Esophagus (tissue), 2 donors: Measurements from ENCODE around the gene CCDC85B. TPM values are rescaled to one million over a fixed set of nuclear protein-coding genes. Genes with fewer than 3 reads are reported as not detected.

Experiments used
- H3K27ac ChIP-seq, 2 donors: one replicate each; pipeline ENCODE4 v1.5.1; 2013; ENCODE audit warnings: low read depth in 2 of 2, mild to moderate bottlenecking in 2 of 2, inconsistent platforms in 1 of 2, low read length in 1 of 2, moderate library complexity in 1 of 2
- H3K27me3 ChIP-seq, 2 donors: one replicate each; pipeline ENCODE4 v1.6.1; 2013; ENCODE audit warnings: low read length in 2 of 2, control low read depth in 1 of 2, mild to moderate bottlenecking in 1 of 2; ENCODE audit not compliant: insufficient read depth in 2 of 2, control insufficient read depth in 1 of 2
- H3K36me3 ChIP-seq, 2 donors: one replicate each; pipeline ENCODE4 v1.6.1; 2013; ENCODE audit warnings: low read length in 1 of 2; ENCODE audit not compliant: control insufficient read depth in 2 of 2, insufficient read depth in 2 of 2
- H3K4me1 ChIP-seq, 2 donors: one replicate each; pipeline ENCODE4 v1.6.1; 2013; ENCODE audit warnings: low read length in 1 of 2; ENCODE audit not compliant: control insufficient read depth in 2 of 2, insufficient read depth in 2 of 2
- H3K4me3 ChIP-seq, 2 donors: one replicate each; pipeline ENCODE4 v1.5.1; 2013; ENCODE audit warnings: low read length in 2 of 2, mild to moderate bottlenecking in 2 of 2, low read depth in 1 of 2, moderate library complexity in 1 of 2
- H3K9me3 ChIP-seq, 2 donors: one replicate each; pipeline ENCODE4 v1.6.1; 2013; ENCODE audit warnings: mild to moderate bottlenecking in 2 of 2, low read depth in 1 of 2, low read length in 1 of 2, moderate library complexity in 1 of 2; ENCODE audit not compliant: control insufficient read depth in 2 of 2, insufficient read depth in 1 of 2
- WGBS, 2 donors: extraction: QIAGEN DNeasy Blood & Tissue Kit; methylation state at CpG; one replicate each; pipeline ENCODE4 v1.1.7; 2013; 5-methylcytosine and 5-hydroxymethylcytosine counted together
- polyA plus RNA-seq, 2 donors: library from polyadenylated mRNA; stranded (reverse); fragments of 200-250 nt; gene quantifications; one replicate each; pipeline ENCODE4 v1.2.3, GENCODE V29; 2013
- donor health status: healthy with polysubstance abuse.
- donor health status: Bipolar disorder and iron deficiency.

CCDC85B gene
- polyA plus RNA-seq, 2 donors = 13.5 to 22.7 TPM

DNA sequence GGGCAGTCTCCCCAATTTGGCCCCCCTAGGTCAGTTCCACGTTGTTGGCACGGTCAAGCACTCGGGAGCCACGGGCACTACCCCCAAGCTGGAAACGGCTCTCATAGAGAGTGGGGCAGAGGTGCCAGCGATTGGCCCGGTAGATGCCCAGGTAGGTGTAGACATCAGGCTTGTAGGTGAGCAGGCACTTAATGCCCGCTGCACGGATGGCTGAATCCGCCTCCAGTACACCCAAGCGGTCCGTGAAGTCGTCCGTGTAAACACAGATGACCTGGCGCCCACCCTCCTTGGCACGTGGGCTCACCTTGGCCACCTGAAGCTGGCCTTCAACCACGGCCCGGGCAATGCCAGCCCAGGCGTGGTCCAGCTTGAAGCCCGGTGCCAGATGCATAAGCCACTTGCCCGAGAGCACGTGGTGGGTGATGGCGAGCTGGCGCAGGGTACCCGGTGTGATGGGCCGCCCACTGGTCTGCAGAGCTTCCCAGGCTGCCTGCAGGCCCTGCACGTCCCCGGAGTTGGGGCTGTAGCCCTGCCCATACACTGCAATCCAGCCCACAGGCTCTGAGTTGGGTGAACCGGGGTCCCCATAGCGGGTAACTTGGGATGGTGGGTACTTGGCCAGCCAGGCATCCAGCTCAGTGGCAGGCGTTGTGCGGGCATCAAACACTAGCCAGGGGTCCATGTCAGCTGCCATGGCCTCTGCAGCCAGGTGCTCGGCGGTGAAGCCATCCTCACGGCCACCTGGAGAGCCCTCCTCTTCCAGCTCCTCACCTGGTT, 27.1 kb downstream of the CCDC85B start:
- Histone ChIP-seq H3K4me1 (peaks cover 30 to 42% of the 10 kb centered on the region in 2 donors), H3K27ac (peak overlapping the region; percentile 96 to 98), H3K36me3 (peaks cover 0 to 4% of the 10 kb centered on the region in 2 donors), H3K4me3 (peak overlapping the region; percentile 61 to 88), H3K27me3 (no peaks in the 10 kb centered on the region), H3K9me3 (no peaks in the 10 kb centered on the region)
- WGBS, 2 donors = 65 to 76% methylated on average over 35 of the region's 35 CpGs

DNA sequence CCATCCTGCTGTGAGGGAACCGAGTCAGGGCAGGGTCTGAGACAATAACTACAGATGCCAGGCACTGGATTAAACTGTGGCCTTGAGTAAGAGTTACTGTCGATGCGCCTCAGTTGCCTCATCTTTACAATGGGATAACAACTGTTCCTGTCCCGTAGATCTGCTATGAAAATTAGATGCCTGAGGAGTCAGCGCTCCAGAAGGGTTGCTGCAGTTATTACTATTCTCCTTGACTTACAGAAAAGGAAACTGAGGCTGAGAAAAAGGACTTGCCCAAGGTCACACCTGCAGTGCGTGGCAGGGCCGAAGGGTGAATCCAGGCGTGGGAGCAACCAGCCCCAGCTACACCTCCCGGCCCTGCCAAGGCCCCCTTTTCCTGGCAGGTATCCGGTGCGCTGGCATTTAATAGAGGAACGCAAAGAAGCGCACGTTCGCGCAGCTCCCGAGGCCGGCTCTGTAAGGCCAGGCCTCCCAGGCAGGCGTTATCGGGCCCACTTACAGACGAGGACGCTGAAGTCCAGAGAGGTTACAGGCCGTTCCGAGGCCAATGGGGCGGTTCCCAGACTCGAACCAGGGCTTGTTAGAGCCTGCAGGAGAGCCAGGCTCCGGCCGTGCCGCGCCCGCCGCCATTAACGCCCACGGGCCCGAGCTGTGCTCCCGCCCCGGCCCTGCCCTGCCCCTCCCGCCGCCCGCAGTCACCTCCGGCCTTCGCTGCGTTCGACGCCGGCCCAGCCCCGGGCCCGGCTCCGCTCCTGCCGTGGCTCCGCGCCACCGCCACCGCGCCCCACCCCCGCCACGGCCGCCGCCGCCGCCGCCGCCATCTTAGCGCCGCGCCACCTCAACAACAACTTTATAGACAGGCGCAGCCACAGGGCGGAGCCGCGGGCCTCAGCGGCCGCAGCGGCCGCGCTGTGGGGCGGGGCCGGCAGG, 28.0 kb downstream of the CCDC85B start, which contains the start of gene C11orf68:
TSS of gene C11orf68 (minus strand) at position 852 of the 930 bp plus-strand sequence. CDS start at position 821, 31 bp downstream.
- Histone ChIP-seq H3K27ac (peak within 1 kb of the TSS; percentile 96 to 98), H3K36me3 (peaks cover 0 to 9% of the 10 kb centered on the region in 2 donors), H3K4me1 (peaks cover 28 to 42% of the 10 kb centered on the region in 2 donors), H3K27me3 (no peaks in the 10 kb centered on the region), H3K9me3 (no peaks in the 10 kb centered on the region), H3K4me3 (peak within 1 kb of the TSS; percentile 72 to 88)
- 3 to 4% methylated on average over 65 to 77 of the region's 77 CpGs for WGBS, 2 donors

DNA sequence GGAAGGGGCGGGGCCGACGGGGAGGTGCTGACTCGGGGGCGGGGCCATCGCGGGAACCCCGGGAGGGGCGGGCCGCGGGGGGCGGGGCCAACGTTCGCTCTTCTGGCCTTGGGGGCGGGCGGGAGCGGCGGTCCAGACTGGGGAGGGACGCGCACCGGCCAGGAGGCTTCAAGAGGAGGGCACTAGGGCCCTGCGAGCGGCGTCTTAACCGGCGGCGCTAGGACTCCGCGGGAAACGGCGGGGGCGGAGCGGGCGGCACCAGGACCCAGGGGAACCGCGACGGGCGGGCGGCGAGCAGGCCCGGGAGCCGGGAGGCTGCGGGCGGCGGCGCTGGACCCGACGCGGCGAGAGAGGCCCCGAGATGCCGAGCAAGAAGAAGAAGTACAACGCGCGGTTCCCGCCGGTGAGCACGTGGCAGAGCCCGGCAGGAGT, 28.7 kb downstream of the CCDC85B start, which contains the start of gene DRAP1:
TSS of gene DRAP1 (plus strand) at position 286 of the 432 bp plus-strand sequence. CDS start at position 362, 76 bp downstream.
- peaks cover 28 to 42% of the 10 kb centered on the region in 2 donors for H3K4me1 ChIP-seq
- H3K36me3 ChIP-seq = peaks cover 0 to 9% of the 10 kb centered on the region in 2 donors
- H3K4me3 ChIP-seq = peak within 1 kb of the TSS; percentile 72 to 88
- no peaks in the 10 kb centered on the region for H3K27me3 ChIP-seq
- WGBS, 2 donors = 1% methylated on average over 21 to 59 of the region's 59 CpGs
- peak within 1 kb of the TSS; percentile 96 to 98 for H3K27ac ChIP-seq
- no peaks in the 10 kb centered on the region for H3K9me3 ChIP-seq

DNA sequence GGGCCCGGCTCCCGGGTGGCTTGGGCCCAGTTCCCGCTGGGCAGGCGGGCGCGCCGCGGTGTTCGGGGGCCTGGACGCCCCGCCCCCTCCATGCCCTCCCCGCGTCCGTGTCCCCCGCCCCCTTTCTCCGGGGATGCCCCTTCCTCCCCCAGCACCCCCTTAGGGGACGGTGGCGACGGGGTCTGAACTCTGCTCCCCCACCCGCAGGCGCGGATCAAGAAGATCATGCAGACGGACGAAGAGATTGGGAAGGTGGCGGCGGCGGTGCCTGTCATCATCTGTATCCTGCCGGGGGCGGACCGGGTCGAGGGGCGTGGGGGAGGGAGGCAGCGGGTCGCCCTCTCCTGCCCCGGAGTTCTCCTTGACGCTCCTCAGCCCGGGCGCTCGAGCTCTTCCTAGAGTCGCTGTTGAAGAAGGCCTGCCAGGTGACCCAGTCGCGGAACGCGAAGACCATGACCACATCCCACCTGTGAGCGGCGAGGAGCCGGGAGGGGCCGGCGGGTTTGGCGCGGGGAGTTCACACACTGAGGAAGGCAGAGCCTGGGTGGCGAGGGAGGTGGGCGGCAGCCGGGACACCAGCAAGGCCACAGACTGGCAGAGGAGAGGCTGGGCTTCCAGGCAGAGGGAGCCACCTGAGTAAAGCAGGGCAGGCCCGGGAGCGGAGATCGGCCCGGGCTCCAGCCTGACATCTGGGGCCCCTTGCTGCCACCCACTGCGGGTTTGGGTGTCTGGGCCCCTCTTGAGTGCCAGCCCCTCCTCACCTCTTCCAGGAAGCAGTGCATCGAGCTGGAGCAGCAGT, 29.3 kb downstream of the CCDC85B start:
- WGBS, 2 donors = 1% methylated on average over 37 to 60 of the region's 60 CpGs
- Histone ChIP-seq H3K36me3 (peaks cover 0 to 11% of the 10 kb centered on the region in 2 donors), H3K4me3 (peak overlapping the region; percentile 72 to 81), H3K9me3 (no peaks in the 10 kb centered on the region), H3K4me1 (peaks cover 28 to 40% of the 10 kb centered on the region in 2 donors), H3K27ac (peak overlapping the region; percentile 91 to 93), H3K27me3 (no peaks in the 10 kb centered on the region)

DNA sequence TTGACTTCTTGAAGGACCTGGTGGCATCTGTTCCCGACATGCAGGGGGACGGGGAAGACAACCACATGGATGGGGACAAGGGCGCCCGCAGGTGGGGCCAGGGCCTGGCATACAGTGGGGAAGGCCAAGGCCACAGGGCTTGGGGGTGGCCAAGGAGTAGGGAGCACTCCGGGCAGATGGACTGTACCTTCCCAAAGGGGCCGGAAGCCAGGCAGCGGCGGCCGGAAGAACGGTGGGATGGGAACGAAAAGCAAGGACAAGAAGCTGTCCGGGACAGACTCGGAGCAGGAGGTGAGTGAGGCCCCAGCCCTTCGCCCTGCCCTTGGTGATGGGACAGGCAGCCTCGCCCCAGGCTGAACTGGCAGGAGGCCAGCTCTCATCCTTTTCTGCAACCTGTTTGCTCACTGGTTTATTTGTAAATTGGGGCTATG, 29.9 kb downstream of the CCDC85B start:
- Histone ChIP-seq H3K27me3 (no peaks in the 10 kb centered on the region), H3K27ac (no peak overlapping the region), H3K4me1 (peaks cover 23 to 34% of the 10 kb centered on the region in 2 donors), H3K4me3 (peak overlapping the region; percentile 72 to 81), H3K36me3 (peaks cover 0 to 11% of the 10 kb centered on the region in 2 donors), H3K9me3 (no peaks in the 10 kb centered on the region)
- WGBS, 2 donors = 50 to 51% methylated on average over 15 of the region's 15 CpGs

DNA sequence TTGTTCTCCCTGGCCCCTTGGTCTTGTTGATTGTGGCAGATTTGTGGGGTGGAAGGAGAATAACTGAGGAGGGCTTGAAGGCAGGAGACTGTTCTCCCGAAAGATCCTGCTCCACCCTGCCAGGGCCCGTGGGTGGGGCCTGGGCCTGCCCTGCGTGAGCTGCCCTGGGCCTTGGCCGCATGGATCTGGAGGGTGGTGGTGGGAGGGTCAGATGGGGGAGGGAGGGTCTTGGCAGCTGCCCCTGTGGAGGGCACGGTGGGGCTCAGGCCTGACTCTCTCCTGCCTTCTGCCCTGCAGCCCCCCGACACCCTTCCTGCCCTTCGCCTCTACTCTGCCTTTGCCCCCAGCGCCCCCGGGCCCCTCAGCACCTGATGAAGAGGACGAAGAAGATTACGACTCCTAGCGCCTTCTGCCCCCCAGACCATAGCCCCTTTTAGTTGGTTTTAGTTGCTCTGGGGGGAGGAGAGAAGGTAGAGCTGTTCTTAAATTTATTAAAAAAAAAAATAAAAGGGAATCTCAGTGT, 30.6 kb downstream of the CCDC85B start:
- Histone ChIP-seq H3K27me3 (no peaks in the 10 kb centered on the region), H3K9me3 (no peaks in the 10 kb centered on the region), H3K36me3 (peaks cover 0 to 11% of the 10 kb centered on the region in 2 donors), H3K4me1 (peaks cover 20 to 28% of the 10 kb centered on the region in 2 donors), H3K4me3 (peak overlapping the region in 1 of 2 donors; percentile 72), H3K27ac (no peak overlapping the region)
- 72 to 79% methylated on average over 12 of the region's 12 CpGs for WGBS, 2 donors

DNA sequence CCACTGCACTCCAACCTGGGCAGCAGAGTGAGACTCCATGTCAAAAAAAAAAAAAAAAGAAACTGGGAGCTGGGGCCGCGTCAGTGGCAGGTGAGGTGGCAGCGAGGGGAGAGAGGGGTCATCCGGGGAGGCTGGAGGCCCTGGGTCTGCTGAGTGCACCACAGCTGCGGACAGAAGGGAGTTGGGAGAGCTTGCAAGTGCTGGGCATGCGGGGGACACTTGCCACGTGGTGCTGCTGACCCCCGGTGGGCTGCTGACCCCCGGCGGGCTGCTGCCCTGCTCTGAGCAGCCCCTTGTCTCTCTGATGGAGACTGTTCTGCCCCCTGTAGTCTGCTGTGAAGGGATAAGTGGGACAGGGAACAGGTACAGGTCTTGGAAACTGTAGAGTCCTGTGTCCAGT, 31.4 kb downstream of the CCDC85B start:
- peaks cover 0 to 11% of the 10 kb centered on the region in 2 donors for H3K36me3 ChIP-seq
- no peak overlapping the region for H3K27ac ChIP-seq
- WGBS, 2 donors = 94 to 96% methylated on average over 10 of the region's 10 CpGs
- no peak overlapping the region for H3K4me3 ChIP-seq
- peaks cover 19 to 24% of the 10 kb centered on the region in 2 donors for H3K4me1 ChIP-seq
- no peaks in the 10 kb centered on the region for H3K27me3 ChIP-seq
- H3K9me3 ChIP-seq = no peaks in the 10 kb centered on the region

DNA sequence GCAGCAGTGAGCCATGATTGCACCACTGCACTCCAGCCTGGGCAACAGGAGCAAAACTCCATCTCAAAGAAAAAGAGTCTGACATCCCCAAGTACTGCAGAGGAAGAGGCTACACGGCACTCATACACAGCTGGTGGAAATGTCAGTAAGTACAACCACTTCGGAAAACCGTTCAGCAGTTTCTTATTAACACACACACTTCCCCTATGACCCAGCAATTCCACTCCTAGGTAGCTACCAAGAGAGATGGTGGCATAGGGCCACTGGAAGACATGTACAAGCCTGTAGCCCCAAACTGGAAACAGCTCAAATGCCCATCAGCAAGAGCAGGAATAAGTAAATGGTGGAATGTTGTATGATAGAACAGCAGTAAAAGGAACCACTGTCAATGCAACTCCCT, 32.1 kb downstream of the CCDC85B start:
- Histone ChIP-seq H3K36me3 (peaks cover 0 to 8% of the 10 kb centered on the region in 2 donors), H3K27ac (no peak overlapping the region), H3K4me1 (peaks cover 12 to 17% of the 10 kb centered on the region in 2 donors), H3K27me3 (no peaks in the 10 kb centered on the region), H3K4me3 (no peak overlapping the region), H3K9me3 (no peaks in the 10 kb centered on the region)
- 73 to 82% methylated on average over 3 of the region's 3 CpGs for WGBS, 2 donors
